Middle frontal gyrus (tissue), 1 donor: ENCODE data around the gene IL6ST.
"Not testable (repeated sequence)": the region's sequence is repeated elsewhere in the genome, so short reads cannot be mapped to it uniquely, and the experiment has no call there.

Source experiments
- DNase-seq: peaks from one replicate; pipeline ENCODE4 v3.0.0-alpha.2; 2015; ENCODE audit warnings: low spot score; ENCODE audit errors: extremely low spot score

The IL6ST gene

GRCh38 chr5:55966284-55966683 lies 28.5 kb downstream of the IL6ST start:
- DNase-seq = no peak

- DNase-seq = no peak
These were observed 29.2 kb downstream of the IL6ST start for GRCh38 chr5:55965525-55965924.

- no peak for DNase-seq
These were observed 34.0 kb downstream of the IL6ST start for GRCh38 chr5:55960779-55961178.

- no peak for DNase-seq
These were observed 35.6 kb downstream of the IL6ST start for GRCh38 chr5:55959208-55959607.

- DNase-seq = not testable (repeated sequence)
These were observed 53.6 kb downstream of the IL6ST start for GRCh38 chr5:55941154-55941553.

- DNase-seq = not testable (repeated sequence)
These were observed 57.2 kb downstream of the IL6ST start for GRCh38 chr5:55937598-55937997.

- DNase-seq = peak; percentile 68
These were observed 58.6 kb downstream of the IL6ST start for GRCh38 chr5:55936100-55936693.

GRCh38 chr5:55935371-55935770 lies 59.4 kb downstream of the IL6ST start:
- DNase-seq = no peak

- DNase-seq = no peak
These were observed 60.0 kb downstream of the IL6ST start for GRCh38 chr5:55934720-55935119.

- DNase-seq = no peak
These were observed 60.6 kb downstream of the IL6ST start for GRCh38 chr5:55934115-55934613.

GRCh38 chr5:55933377-55934114 lies 61.2 kb downstream of the IL6ST start:
- DNase-seq = no peak

GRCh38 chr5:55932700-55933099 lies 62.1 kb downstream of the IL6ST start:
- DNase-seq = no peak

GRCh38 chr5:55929020-55929799 lies 65.6 kb downstream of the IL6ST start:
- DNase-seq = no peak

- DNase-seq = no peak
These were observed 66.7 kb downstream of the IL6ST start for GRCh38 chr5:55927861-55928655.

- no peak for DNase-seq
These were observed 68.3 kb downstream of the IL6ST start for GRCh38 chr5:55926476-55926875.

GRCh38 chr5:55925712-55926111 lies 69.1 kb downstream of the IL6ST start:
- no peak for DNase-seq

GRCh38 chr5:55925181-55925580 lies 69.6 kb downstream of the IL6ST start:
- DNase-seq = no peak

GRCh38 chr5:55924744-55925143 lies 70.0 kb downstream of the IL6ST start:
- DNase-seq = no peak

GRCh38 chr5:55923865-55924500 lies 70.8 kb downstream of the IL6ST start:
- DNase-seq = no peak

GRCh38 chr5:55923177-55923771 lies 71.5 kb downstream of the IL6ST start:
- no peak for DNase-seq
